GM21447 (cell line): Measurements from ENCODE around the gene ODF2.
A peak's percentile ranks its signal among the peaks of the same experiment; 100 is the strongest.
"Not testable (repeated sequence)": the region's sequence is repeated elsewhere in the genome, so short reads cannot be mapped to it uniquely, and the experiment has no call there.

Experiments used
- ATAC-seq: cut with Tn5 transposase; IDR thresholded peaks from one replicate; pipeline ENCODE4 v1.9.1; 2021; ENCODE audit not compliant: unreplicated experiment

Gene ODF2

DNA sequence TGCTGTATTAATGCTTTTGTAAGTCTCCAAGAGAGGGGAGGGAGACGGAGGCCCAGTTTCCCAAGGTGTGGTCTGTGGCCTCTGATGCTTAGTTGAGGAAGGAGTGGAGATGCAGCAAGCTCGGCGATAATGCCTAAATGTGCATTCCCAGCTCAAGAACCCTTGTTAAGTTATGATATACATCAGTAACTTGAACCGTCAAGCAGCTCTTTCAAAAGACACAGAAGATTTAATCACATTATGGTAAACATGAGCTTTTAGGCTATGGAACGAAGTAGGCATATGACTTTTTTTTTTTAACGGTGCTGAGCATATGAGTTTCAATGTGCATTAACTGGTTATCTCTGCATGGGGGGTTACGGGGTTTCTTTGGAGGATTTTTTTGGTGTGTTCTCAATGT lies 26.4 kb downstream of the ODF2 start:
- ATAC-seq: no peak

DNA sequence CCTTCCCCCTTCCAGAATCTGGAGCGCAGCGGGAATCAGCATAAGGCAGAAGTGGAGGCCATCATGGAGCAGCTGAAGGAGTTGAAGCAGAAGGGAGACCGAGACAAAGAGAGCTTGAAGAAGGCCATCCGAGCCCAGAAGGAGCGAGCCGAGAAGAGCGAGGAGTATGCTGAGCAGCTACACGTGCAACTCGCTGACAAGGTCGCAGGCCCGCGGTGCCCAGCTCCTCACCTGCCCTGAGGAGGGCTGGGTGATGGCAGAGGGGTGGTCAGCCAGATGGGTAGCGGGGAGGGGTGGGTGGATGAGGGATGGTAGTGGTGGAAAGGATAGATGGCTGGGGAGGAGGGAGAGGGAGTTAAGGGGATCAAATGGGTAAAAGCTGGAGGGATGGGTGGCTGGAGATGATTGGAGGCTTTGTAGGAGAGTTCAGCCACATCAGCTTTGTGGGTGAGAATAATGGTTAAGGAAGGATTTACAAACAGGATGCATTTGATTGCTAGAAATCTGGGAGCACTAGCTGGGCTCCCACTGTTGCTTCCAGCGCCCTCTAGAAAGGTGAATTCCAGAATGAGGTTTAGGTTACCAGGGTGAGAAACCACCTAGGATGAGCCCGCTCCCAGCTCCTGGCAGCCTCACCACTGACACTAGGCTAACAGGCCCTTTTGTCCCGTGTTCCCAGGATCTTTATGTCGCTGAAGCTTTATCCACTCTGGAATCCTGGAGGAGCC lies 29.0 kb downstream of the ODF2 start:
- no peak for ATAC-seq

DNA sequence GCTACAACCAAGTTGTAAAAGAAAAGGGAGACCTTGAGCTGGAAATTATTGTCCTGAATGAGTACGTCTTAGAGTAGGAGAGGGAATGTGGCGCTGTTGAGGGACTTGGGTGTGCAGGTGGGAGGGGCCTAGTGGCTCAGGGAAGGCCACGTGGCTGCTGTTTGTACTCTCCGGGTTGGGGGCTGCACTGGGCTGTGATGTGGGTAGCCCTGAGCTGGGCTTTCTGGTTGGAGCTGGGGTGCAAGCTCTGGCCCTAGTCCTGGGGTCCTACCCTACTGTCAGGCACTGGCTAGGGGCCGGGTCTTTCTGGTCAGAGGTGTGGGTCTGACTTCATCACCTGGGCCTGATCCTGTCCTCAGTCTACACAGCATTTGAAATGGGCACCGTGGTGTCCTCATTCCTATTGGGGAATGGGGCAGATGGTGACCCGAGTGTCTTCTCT lies 29.6 kb downstream of the ODF2 start:
- no peak for ATAC-seq

DNA sequence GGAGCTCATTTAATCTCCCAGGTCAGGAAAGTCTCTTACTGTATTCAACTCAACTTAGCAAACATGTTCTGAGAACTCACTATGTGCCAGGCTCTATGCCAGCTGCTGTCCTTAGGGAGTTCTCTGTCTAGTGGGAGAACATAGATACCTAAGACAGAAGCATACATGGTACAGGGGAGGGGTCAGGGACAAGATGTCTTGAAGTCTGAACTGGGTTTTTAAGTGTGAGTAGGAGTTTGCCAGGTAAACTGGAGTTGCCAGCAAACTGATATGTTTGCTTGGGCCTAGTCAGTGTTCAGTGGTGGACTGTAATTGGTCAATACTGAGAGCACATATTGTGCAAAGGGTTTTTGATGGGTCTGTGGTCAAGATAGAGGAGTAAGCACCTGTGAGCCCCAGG lies 30.4 kb downstream of the ODF2 start:
- no peak for ATAC-seq

DNA sequence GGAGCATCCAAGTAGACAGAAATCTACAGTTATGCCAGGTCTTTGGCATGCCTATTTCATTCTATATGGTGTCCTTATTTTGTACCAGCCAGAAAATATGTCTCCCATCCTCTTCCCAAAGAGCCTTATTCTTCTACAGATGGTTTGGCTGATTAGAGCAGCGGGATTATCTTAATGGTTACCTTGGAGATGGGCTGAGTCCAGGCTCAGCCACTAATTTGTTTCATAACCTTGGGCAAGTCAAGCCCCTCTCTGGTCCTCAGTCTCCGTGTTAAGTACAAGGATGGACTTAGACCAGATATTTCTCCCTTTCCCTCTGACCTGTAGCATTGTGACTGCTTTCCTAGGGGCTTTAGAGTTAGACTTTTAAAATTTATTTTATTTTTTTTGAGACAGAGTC lies 37.6 kb downstream of the ODF2 start:
- no peak for ATAC-seq

DNA sequence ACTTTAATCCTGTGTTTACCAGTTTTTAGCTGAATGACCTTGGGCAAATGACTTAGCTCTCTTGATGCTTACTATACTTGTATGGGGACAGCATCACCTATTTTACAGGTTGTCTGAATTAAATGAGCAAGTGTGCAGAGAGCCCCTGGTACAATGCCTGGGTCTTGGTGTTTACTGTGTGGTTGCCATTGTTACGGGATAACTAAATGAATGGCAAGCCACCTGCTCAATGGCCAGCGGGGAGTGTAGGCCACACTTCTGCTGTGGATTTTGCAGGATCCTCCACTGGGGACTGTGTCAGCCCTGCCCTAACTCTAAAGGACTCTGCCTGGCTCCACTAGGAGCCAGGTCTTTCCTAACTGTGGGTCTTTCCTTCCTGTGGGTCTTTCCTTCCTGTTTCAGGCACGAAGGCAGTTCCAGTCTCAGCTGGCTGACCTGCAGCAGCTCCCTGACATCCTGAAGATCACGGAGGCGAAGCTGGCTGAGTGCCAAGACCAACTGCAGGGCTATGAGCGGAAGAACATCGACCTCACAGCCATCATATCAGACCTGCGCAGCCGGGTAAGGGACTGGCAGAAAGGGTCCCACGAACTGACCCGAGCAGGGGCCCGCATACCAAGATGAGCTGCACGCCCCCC lies 38.4 kb downstream of the ODF2 start:
- no peak for ATAC-seq

DNA sequence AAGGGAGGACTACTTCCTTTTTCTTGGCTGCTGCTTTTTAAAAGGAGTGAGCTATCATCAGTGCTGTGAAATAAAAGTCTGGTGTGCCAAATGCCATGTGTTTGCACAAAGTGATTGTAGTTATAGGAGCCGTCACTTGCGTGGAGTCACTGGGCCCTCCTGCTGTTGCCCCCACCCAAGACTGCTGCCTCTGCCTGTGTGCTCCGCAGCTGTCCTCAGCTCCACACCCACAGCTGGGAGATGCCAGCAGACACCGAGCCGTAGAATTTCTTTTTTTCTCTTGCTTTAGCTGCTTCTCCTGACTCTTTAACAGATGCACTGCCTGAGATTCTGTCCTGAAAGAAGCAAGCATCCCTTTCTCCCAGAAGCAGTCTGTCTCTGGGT lies 38.9 kb downstream of the ODF2 start:
- no peak for ATAC-seq

DNA sequence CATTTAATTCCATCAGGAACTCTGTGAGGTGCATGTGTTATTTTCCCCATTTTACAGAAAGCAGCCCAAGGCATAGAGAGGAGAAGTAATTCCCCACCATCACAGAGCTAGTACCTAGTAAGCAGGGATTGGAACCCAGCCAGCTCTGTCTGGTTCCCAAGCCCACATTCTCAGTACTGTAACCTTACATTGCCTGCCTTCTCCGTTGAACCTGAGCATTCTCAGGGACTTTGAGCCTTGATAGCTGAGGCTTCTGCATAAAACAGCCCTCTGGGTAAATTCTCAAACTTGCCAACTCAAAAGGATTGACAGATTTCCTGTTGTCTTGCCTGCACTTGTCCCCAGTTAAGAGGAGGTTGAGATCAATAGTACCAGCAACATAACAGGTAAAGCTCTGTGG lies 39.5 kb downstream of the ODF2 start:
- ATAC-seq: no peak

DNA sequence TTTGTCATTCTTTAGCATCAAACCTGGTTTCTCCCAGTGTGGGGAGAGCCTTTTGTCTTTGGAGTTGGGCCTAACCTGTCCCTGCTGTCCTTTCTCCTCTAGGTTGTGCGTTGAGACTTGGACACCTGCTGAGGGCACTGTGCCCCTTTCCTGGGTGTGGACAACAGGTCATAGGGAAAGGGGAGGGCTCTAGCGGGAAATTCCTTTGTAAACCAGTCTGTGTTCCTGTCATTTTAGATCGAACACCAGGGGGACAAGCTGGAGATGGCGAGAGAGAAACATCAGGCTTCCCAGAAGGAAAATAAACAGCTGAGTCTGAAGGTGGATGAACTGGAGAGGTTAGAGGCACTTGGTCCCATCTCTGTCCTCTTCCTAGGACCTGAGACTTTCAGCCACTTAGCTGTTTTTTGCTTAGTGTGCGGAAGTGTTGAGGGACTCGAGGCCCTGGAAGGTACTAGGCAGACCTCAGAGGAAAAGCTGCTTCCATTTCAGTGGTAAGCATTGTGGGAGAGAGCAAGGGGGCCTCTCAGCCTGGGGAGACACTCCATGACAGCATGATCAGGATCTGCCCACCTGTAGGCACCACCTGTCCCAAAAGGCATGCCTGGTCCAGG lies 40.1 kb downstream of the ODF2 start:
- ATAC-seq: no peak

DNA sequence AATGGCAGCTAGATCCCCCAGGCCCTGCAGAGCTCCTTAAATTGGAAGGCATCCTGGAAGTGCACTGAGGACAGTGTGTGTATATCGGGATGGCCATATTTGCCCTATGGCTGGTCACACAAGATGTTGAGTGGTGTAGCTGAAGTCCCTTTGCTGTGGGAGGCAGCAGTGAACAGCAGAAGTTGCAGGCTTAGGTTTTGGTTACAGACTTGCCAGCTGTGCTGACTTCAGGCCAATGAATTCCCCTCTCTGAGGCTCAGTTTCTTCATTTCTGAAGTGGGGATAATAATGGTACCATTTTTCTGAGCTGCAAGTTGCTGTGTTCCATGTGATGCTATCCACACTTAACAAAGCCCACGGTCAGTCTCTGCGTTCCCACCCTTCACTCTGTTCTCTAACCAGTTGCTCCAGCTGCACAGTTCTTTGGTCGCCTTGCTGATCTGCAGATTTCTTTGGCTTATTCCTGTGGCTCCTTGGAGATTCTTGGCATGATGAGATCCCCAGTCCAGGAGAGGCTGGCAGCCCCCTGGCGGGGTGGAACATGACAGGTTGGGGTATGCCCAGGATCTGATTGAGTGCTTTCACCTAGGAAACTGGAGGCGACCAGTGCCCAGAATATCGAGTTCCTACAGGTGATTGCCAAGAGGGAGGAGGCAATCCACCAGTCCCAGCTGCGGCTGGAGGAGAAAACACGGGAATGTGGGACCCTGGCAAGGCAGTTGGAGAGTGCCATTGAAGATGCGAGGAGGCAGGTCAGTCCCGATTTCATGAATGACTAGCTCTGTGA lies 42.2 kb downstream of the ODF2 start:
- no peak for ATAC-seq

DNA sequence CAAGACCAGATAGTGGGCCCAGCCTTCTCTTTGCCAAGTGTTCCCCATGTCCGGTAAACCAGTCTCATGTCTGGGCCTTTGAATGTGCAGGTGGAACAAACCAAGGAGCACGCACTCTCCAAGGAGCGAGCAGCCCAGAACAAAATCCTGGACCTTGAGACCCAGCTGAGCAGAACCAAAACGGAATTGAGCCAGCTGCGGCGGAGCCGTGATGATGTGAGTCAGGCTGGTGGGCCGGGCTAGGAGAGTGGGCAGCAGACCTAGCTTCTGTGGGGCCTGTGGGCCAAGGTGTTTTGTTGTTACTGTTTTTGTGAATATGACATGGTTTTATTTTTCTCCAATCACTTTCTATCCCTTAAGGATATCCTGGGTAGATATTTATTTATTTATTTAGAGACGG lies 43.1 kb downstream of the ODF2 start:
- no peak for ATAC-seq

DNA sequence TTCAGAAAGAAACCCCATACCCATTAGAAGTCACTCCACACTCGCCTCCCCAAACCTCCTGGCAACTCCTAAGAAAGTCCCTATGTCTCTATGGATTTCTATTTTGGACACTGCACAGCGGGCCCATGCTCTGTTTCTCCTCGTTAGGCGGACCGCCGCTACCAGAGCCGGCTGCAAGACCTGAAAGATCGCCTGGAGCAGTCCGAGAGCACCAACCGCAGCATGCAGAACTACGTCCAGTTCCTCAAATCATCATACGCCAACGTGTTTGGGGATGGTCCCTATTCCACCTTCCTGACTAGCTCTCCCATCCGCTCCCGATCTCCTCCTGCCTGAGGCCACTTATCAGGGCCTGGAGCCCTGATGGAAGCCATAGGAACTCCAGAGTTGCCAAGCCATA lies 44.1 kb downstream of the ODF2 start:
- no peak for ATAC-seq

DNA sequence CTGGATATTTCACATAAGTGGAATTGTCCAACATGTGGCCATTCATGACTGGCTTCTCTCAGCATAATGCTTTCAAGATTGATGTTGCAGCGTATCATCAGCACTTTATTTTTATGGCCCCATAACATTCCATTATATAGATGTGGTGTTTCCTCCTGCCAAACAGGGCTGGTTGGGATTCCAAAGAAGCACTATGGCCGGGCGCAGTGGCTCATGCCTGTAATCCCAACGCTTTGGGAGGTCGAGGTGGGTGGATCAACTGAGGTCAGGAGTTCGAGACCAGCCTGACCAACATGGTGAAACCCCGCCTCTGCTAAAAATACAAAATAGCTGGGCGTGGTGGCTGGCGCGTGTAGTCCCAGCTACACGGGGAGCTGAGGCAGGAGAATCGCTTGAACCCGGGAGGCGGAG lies 47.6 kb downstream of the ODF2 start:
- ATAC-seq: not testable (repeated sequence)

DNA sequence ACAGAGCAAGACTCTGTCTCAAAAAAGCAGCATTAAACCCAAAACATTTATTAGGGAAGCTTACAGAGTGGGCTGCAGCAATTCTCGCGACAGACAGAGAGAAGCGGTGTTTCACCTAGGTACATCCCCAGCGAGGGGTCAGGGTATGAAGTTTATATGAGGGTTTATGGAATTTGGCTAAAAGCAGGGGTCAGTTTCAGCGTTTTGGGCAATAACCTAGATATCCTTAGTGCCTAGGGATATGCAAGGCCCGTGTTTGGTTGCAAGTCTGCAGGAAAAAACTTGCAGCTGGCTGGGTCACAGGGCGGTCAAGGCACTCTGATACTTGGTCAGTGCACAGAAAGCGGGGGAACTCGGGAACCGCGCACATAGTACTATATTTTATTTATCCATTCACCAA lies 48.1 kb downstream of the ODF2 start:
- no peak for ATAC-seq

DNA sequence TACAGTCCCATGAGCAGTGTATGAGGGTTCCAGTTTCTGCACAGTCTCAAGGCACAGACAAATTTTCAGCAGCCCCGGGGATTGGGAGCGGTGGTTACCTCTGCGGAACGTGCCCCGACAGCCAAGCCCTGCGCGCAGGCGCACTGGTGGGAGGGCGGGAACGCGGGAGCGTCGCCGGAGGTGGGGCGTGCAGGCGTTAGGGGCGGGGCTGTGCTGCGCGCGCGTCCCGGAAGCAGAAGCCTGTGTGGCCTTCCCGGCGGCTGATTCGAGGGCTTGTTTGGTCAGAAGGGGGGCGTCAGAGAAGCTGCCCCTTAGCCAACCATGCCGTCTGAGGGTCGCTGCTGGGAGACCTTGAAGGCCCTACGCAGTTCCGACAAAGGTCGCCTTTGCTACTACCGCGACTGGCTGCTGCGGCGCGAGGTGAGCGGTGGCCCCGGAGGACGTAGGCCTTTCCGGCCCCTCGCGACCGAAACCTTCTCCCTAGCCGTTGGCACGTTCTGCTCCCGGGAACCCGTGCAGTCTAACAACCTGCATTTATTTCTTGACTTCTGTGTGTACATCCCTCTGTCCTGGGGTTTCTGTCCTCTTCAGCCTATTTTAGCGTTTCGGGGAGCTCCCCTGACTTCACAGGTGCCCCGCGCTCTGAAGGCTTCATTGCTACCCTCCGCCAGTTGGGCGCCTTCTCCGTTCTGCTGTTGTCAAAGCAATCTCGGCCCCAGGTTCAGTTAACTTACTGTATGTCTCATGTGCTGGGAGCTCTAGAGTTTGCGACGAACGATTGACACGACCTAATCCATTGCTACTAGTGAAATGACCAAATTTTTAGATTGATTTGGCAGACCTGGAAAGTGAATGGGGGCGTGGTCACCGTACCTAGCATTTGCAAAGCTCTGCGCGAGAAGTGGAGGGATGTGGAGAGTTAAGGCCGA lies 48.9 kb downstream of the ODF2 start, which contains the start of gene GLE1:
GLE1 (plus strand) TSS at position 235 of the 929 bp plus-strand sequence; CDS start at position 322, 87 bp downstream.
- peak; percentile 81 for ATAC-seq

DNA sequence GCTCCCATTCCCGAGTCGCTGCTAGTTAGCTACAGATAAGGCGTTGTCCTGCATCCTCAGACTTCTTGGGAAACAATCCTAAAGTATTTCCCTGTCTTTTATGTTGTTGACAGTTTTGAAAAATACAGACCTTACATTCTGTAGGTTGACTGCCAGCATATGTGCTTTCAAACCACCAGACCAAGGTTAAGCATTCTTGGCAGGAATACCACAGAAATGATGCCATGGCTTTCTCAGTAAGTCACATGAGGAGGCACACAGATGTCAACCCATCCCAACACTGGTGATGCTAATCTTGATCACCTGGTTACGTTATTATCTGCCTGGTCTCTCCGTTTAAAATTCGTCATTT lies 49.6 kb downstream of the ODF2 start:
- ATAC-seq: no peak

DNA sequence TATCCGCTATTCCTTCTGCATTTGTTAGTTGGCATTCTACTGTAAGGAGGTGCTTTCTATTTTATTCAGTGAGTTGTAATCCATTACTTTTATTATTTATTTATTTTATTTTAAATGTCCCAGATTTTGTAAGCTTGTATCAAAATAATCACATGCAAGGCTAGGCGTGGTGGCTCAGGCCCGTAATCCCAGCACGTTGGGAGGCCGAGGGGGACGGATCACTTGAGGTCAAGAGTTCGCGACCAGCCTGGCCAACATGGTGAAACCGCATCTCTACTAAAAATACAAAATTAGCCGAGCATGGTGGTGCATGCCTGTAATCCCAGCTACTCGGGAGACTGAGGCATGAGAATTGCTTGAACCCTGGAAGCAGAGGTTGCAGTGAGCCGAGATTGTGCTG lies 50.1 kb downstream of the ODF2 start:
- ATAC-seq: not testable (repeated sequence)

DNA sequence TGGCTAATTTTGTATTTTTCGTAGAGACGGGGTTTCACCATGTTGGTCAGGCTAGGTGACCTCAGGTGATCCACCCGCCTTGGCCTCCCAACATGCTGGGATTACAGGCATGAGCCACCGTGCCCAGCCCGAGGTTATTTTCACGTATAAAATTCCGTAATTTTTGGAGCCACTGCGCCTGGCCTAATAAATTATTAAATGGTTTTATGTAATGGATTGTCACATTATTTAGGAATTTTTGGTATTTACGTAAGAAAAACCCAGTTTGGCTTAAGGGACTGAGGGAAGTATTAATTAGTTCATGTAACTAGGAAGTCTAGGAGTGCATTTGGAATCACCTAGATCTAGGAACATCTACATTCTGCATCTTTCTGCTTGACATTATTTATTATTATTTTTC lies 57.0 kb downstream of the ODF2 start:
- ATAC-seq: no peak

DNA sequence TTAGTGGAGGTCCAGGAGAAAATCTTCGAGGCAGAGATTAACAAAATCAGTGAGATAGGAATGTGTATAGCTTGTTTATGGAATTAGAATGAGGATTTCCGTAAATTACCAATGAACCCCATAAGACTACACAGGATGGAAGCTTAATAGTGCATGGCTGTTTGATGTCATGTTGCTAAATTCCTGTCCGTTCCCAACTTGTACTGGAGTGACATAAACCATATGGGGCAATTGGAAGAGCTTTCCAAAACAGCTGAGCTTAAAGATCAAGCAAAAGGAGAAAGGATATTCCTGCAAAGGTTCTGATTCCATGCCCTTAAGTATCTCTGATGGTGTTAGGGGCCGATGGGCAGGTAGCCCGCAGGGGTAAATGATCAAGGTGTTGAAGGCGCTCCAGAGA lies 66.2 kb downstream of the ODF2 start:
- ATAC-seq: no peak

DNA sequence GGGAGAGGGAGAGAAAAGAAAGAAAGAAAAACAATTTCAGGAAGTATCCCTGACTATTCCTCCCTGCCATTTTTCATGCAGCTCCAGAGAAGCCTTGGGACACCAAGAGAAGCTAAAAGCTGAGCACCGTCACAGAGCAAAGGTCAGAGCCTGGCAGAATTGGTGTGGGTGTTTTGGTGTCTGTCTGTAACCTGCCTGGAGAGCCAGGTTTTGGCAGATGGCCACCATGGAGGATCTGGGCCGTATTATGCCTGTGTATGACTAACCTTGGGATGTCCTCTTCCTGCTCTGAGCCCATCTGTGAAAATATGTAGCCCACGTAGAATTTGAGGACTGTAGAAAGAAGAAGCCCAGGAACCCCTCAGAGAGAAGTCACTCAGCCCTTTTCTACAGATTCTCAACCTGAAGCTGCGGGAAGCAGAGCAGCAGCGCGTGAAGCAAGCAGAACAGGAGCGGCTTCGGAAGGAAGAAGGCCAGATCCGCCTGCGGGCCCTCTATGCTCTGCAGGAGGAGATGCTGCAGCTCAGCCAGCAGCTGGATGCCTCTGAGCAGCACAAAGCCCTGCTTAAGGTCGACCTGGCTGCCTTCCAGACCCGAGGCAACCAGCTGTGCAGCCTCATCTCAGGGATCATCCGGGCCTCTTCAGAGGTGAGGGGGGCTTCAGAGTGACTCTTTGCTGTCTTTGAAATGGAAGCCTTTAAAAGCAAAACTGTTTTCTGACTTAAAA lies 67.6 kb downstream of the ODF2 start:
- no peak for ATAC-seq
